Activated T-cell treated with anti-CD3 and anti-CD28 coated beads for 24 hours (primary cell): ENCODE data around the gene MOAP1.
A peak's percentile ranks its signal among the peaks of the same experiment; 100 is the strongest.
"Not testable (repeated sequence)": the region's sequence is repeated elsewhere in the genome, so short reads cannot be mapped to it uniquely, and the experiment has no call there.

ENCODE experiments used
- DNase-seq: peaks from one replicate; pipeline ENCODE4 v3.0.0-alpha.2; 2020; ENCODE audit warnings: low read depth

MOAP1 gene

GRCh38 chr14:93184391-93185348 lies at the start of gene MOAP1, which contains the start of gene LYSET:
Gene MOAP1, minus strand, starts transcription at chr14:93184897. Its CDS starts 655 bp downstream, at chr14:93184242.
Gene LYSET, plus strand, starts transcription at chr14:93185317. Its CDS starts 89 bp downstream, at chr14:93185406.
- peak; percentile 81 for DNase-seq

GRCh38 chr14:93233078-93233477 lies 48.4 kb upstream of the MOAP1 start:
- not testable (repeated sequence) for DNase-seq

GRCh38 chr14:93232159-93232558 lies 47.5 kb upstream of the MOAP1 start:
- no peak for DNase-seq

- DNase-seq, result no peak
Measured at GRCh38 chr14:93231129-93231979, 46.7 kb upstream of the MOAP1 start.

GRCh38 chr14:93230539-93230938 lies 45.8 kb upstream of the MOAP1 start:
- no peak for DNase-seq

- no peak for DNase-seq
Measured at GRCh38 chr14:93228550-93228949, 43.9 kb upstream of the MOAP1 start.

GRCh38 chr14:93223565-93223964 lies 38.9 kb upstream of the MOAP1 start:
- no peak for DNase-seq

- no peak for DNase-seq
Measured at GRCh38 chr14:93220509-93220908, 35.8 kb upstream of the MOAP1 start.

- peak; percentile 16 for DNase-seq
Measured at GRCh38 chr14:93219103-93219726, 34.5 kb upstream of the MOAP1 start.

- no peak for DNase-seq
Measured at GRCh38 chr14:93214598-93214997, 29.9 kb upstream of the MOAP1 start.

- no peak for DNase-seq
Measured at GRCh38 chr14:93212432-93212831, 27.7 kb upstream of the MOAP1 start.

GRCh38 chr14:93207468-93208308 lies 23.0 kb upstream of the MOAP1 start:
- no peak for DNase-seq

- peak; percentile 88 for DNase-seq
Measured at GRCh38 chr14:93206793-93207467, 22.2 kb upstream of the MOAP1 start, which contains the start of the genes GON7 and UBR7. Gene GON7, minus strand, starts transcription at chr14:93207065. Its CDS starts 28 bp downstream, at chr14:93207037. Gene UBR7, plus strand, starts transcription at chr14:93207256. Its CDS starts 36 bp downstream, at chr14:93207292.

GRCh38 chr14:93201155-93201704 lies 16.5 kb upstream of the MOAP1 start:
- no peak for DNase-seq

GRCh38 chr14:93200553-93200952 lies 15.9 kb upstream of the MOAP1 start:
- DNase-seq, result no peak

- no peak for DNase-seq
Measured at GRCh38 chr14:93199031-93199430, 14.3 kb upstream of the MOAP1 start.

- no peak for DNase-seq
Measured at GRCh38 chr14:93195316-93195999, 10.8 kb upstream of the MOAP1 start.

- no peak for DNase-seq
Measured at GRCh38 chr14:93186956-93187355, 2.3 kb upstream of the MOAP1 start.

GRCh38 chr14:93186466-93186865 lies 1.8 kb upstream of the MOAP1 start:
- DNase-seq, result no peak

- no peak for DNase-seq
Measured at GRCh38 chr14:93185349-93185720, 638 bp upstream of the MOAP1 start.
